HT-29 (cell line): ENCODE data around the gene ASGR1. TPM values are rescaled to one million over a fixed set of nuclear protein-coding genes. Genes with fewer than 3 reads are reported as not detected.
"Not testable (repeated sequence)": the region's sequence is repeated elsewhere in the genome, so short reads cannot be mapped to it uniquely, and the experiment has no call there.

ENCODE experiments used
- DNase-seq: peaks from one replicate; pipeline ENCODE4 v3.0.0-alpha.2; 2015; ENCODE audit warnings: low spot score
- total RNA-seq: library from RNA; depleted of rRNA; stranded (reverse); fragments of >200 nt; shearing (Covaris generic); gene quantifications from 2 replicates; pipeline ENCODE4 v1.2.3, GENCODE V29; 2014

The ASGR1 gene
- total RNA-seq, 1 experiment from 2014 or later: not detected

GRCh38 chr17:7166873-7167272, 12.3 kb downstream of the ASGR1 start:
- DNase-seq: no peak

GRCh38 chr17:7159571-7159970, 19.6 kb downstream of the ASGR1 start:
- DNase-seq: not testable (repeated sequence)

GRCh38 chr17:7158424-7158823, 20.7 kb downstream of the ASGR1 start:
- DNase-seq: not testable (repeated sequence)

- peak; percentile 8 for DNase-seq
Measured at GRCh38 chr17:7156342-7156940, 22.7 kb downstream of the ASGR1 start.

- DNase-seq: no peak
Measured at GRCh38 chr17:7147772-7148171, 31.4 kb downstream of the ASGR1 start.

GRCh38 chr17:7146115-7146514, 33.1 kb downstream of the ASGR1 start:
- DNase-seq: no peak

- DNase-seq: no peak
Measured at GRCh38 chr17:7144213-7144612, 35.0 kb downstream of the ASGR1 start.

- DNase-seq: peak; percentile 55
Measured at GRCh38 chr17:7141824-7142223, 37.3 kb downstream of the ASGR1 start.

- no peak for DNase-seq
Measured at GRCh38 chr17:7139400-7139799, 39.8 kb downstream of the ASGR1 start.

- DNase-seq: no peak
Measured at GRCh38 chr17:7138800-7139381, 40.3 kb downstream of the ASGR1 start.

- DNase-seq: no peak
Measured at GRCh38 chr17:7137171-7137943, 41.8 kb downstream of the ASGR1 start.

- DNase-seq: peak; percentile 69
Measured at GRCh38 chr17:7136266-7136877, 42.8 kb downstream of the ASGR1 start.

- DNase-seq: no peak
Measured at GRCh38 chr17:7133916-7134315, 45.3 kb downstream of the ASGR1 start.

- no peak for DNase-seq
Measured at GRCh38 chr17:7133424-7133823, 45.7 kb downstream of the ASGR1 start.

GRCh38 chr17:7132511-7133094, 46.6 kb downstream of the ASGR1 start:
- no peak for DNase-seq

GRCh38 chr17:7131423-7131791, 47.8 kb downstream of the ASGR1 start:
- no peak for DNase-seq

GRCh38 chr17:7130621-7131422, 48.3 kb downstream of the ASGR1 start:
- DNase-seq: no peak

GRCh38 chr17:7129311-7129710, 49.9 kb downstream of the ASGR1 start:
- DNase-seq: no peak

- DNase-seq: no peak
Measured at GRCh38 chr17:7128160-7128559, 51.0 kb downstream of the ASGR1 start.

- not testable (repeated sequence) for DNase-seq
Measured at GRCh38 chr17:7127501-7127900, 51.7 kb downstream of the ASGR1 start.

- DNase-seq: not testable (repeated sequence)
Measured at GRCh38 chr17:7126386-7126785, 52.8 kb downstream of the ASGR1 start.
